Esophagus squamous epithelium (tissue), 5 donors: ENCODE measurements around the gene CCDC40. TPM values are rescaled to one million over a fixed set of nuclear protein-coding genes. Genes with fewer than 3 reads are reported as not detected.
A peak's percentile ranks its signal among the peaks of the same experiment; 100 is the strongest.
"Not testable (repeated sequence)": the region's sequence is repeated elsewhere in the genome, so short reads cannot be mapped to it uniquely, and the experiment has no call there.

Source experiments
- DNase-seq: peaks from one replicate; lab custom pipeline; 2025; lab: John Stamatoyannopoulos, UW
- H3K27ac ChIP-seq, 4 donors: fragments of 200-600 bp; sonication (generic); one replicate each; pipeline ENCODE4 v1.5.1; 2016 to 2019; ENCODE audit warnings: mild to moderate bottlenecking in 1 of 4
- H3K27me3 ChIP-seq, 4 donors: fragments of 200-600 bp; sonication (generic); 1 replicate in 3 of 4; 2 replicates in 1 of 4; pipeline versions ENCODE4 v1.5.1 to v1.6.0; 2017 to 2021; ENCODE audit warnings: antibody characterized with exemption in 1 of 4
- H3K36me3 ChIP-seq, 3 donors: fragments of 200-600 bp; sonication (generic); one replicate each; pipeline ENCODE4 v1.5.1; 2016 to 2019
- H3K4me1 ChIP-seq, 3 donors: fragments of 200-600 bp; sonication (generic); one replicate each; pipeline ENCODE4 v1.5.1; 2017 to 2019
- H3K4me3 ChIP-seq, 4 donors: fragments of 200-600 bp; sonication (generic); 1 replicate in 3 of 4; 2 replicates in 1 of 4; pipeline ENCODE4 v1.5.1; 2016 to 2019; ENCODE audit warnings: mild to moderate bottlenecking in 2 of 4, moderate library complexity in 1 of 4
- H3K9me3 ChIP-seq, 3 donors: fragments of 200-600 bp; sonication (generic); one replicate each; pipeline ENCODE4 v1.5.1; 2016 to 2019
- POLR2A ChIP-seq, 4 donors: fragments of 450-650 bp; IDR thresholded peaks; one replicate each; pipeline ENCODE4 v1.6.1; 2017; ENCODE audit warnings: antibody characterized with exemption in 4 of 4, mild to moderate bottlenecking in 4 of 4, moderate library complexity in 3 of 4
- WGBS, 2 donors: methylation state at CpG; one replicate each; pipeline ENCODE4 v1.1.5; 2018; 5-methylcytosine and 5-hydroxymethylcytosine counted together
- intact Hi-C: fragments of 100-400 bp; cut with DNase I; formaldehyde crosslinking; loops from one replicate; pipeline ENCODE4 v1.15.0; 2022
- total RNA-seq, 4 donors: library from RNA; depleted of rRNA; stranded (reverse); fragments of >200 nt; gene quantifications; one replicate each; pipeline ENCODE4 v1.1.0, GENCODE V29; 2016
- TF ChIP-seq, protein P1 (sequence below), 6 experiments: fragments of 450-650 bp in 4 of 6; fragments of 200-600 bp in 2 of 6; sonication (generic) in 2 of 6; IDR thresholded peaks; one replicate each; pipeline ENCODE4 v1.5.1; 2016 to 2019; ENCODE audit warnings: antibody characterized with exemption in 6 of 6, mild to moderate bottlenecking in 4 of 6, moderate library complexity in 4 of 6
- donor health status: DM: yes; HTN: yes; CAD: no.

The CCDC40 gene
- total RNA-seq, 4 donors from 2014 or later = 0.32 to 3.9 (median 2.1) TPM

- TF ChIP-seq POLR2A (IDR thresholded peaks at IDR 0.05) = no peak
- TF ChIP-seq, protein P1, sequence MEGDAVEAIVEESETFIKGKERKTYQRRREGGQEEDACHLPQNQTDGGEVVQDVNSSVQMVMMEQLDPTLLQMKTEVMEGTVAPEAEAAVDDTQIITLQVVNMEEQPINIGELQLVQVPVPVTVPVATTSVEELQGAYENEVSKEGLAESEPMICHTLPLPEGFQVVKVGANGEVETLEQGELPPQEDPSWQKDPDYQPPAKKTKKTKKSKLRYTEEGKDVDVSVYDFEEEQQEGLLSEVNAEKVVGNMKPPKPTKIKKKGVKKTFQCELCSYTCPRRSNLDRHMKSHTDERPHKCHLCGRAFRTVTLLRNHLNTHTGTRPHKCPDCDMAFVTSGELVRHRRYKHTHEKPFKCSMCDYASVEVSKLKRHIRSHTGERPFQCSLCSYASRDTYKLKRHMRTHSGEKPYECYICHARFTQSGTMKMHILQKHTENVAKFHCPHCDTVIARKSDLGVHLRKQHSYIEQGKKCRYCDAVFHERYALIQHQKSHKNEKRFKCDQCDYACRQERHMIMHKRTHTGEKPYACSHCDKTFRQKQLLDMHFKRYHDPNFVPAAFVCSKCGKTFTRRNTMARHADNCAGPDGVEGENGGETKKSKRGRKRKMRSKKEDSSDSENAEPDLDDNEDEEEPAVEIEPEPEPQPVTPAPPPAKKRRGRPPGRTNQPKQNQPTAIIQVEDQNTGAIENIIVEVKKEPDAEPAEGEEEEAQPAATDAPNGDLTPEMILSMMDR (IDR thresholded peaks at IDR 0.05) = no peak
- H3K9me3 ChIP-seq = no peaks in the 10 kb centered on the region
- 89 to 94% methylated on average over 7 to 12 of the region's 16 CpGs for WGBS, 2 donors
Observed at GRCh38 chr17:80089762-80090161, 53.3 kb downstream of the CCDC40 start.

GRCh38 chr17:80090164-80090563 lies 53.7 kb downstream of the CCDC40 start:
- 83 to 91% methylated on average over 11 to 40 of the region's 44 CpGs for WGBS, 2 donors
- H3K27me3 ChIP-seq, intact Hi-C loops, H3K4me1 ChIP-seq, H3K27ac ChIP-seq, H3K4me3 ChIP-seq, H3K9me3 ChIP-seq, DNase-seq, H3K36me3 ChIP-seq: not testable (repeated sequence)

More at GRCh38 chr17:80089762-80090161, 53.3 kb downstream of the CCDC40 start:
- Histone ChIP-seq H3K36me3 (no peaks in the 10 kb centered on the region), H3K4me3 (no peak overlapping the region), H3K27ac (no peak overlapping the region), H3K4me1 (no peaks in the 10 kb centered on the region), H3K27me3 (no peaks in the 10 kb centered on the region)
- intact Hi-C loops = no loop called here
- DNase-seq = no peak

GRCh38 chr17:80091376-80091775 lies 54.9 kb downstream of the CCDC40 start:
- intact Hi-C loops = no loop called here
- no peak overlapping the region for H3K4me3 ChIP-seq
- 39 to 79% methylated on average over 2 to 4 of the region's 4 CpGs for WGBS, 2 donors
- H3K9me3 ChIP-seq = no peaks in the 10 kb centered on the region
- H3K27ac ChIP-seq = no peak overlapping the region
- no peak for DNase-seq
- TF ChIP-seq, protein P1 (IDR thresholded peaks at IDR 0.05) = no peak
- TF ChIP-seq POLR2A (IDR thresholded peaks at IDR 0.05) = no peak
- H3K4me1 ChIP-seq = no peaks in the 10 kb centered on the region
- no peaks in the 10 kb centered on the region for H3K27me3 ChIP-seq
- H3K36me3 ChIP-seq = no peaks in the 10 kb centered on the region

- no peak for DNase-seq
- intact Hi-C loops = no loop called here
- WGBS, 2 donors = 62 to 74% methylated on average over 8 of the region's 8 CpGs
Observed at GRCh38 chr17:80092959-80093358, 56.5 kb downstream of the CCDC40 start.

DNA sequence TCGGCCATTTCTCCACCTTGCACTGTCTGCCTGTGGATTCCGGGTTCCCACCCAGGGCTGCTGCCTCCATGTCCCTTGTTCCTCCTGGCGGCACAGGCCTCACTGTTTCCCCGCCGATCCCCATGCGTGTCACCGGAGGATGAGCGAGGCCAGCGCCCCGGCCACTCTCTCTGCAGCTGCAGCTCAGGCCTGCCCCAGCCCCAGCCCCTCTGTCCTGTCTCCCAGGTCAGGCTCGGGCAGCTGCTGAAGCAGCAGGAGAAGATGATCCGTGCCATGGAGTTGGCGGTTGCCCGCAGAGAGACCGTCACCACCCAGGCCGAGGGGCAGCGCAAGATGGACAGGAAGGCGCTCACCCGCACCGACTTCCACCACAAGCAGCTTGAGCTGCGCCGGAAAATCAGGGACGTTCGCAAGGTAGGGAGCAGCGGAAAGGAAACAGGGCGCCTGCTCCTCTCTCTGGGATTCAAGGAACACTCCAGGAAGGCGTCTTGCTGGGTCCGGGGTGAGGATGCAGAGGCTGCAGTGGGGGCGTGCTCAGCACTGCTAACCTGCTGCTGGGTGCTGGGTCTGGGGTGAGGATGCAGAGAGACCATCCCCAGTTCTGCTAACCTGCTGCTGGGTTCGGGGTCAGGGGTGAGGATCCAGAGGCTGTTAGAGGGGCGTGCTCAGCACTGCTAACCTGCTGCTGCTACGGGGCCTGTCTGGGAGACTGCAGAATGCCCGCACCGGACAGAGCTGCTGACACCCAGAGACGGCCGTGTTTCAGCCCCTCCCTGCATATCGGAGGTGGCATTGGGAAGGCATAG lies 58.8 kb downstream of the CCDC40 start:
- 86 to 88% methylated on average over 14 to 32 of the region's 37 CpGs for WGBS, 2 donors
- intact Hi-C loops = no loop called here
- Histone ChIP-seq H3K27me3 (no peaks in the 10 kb centered on the region), H3K9me3 (no peaks in the 10 kb centered on the region), H3K4me1 (no peaks in the 10 kb centered on the region), H3K36me3 (no peaks in the 10 kb centered on the region), H3K27ac (no peak overlapping the region), H3K4me3 (no peak overlapping the region)
- DNase-seq = no peak
- TF ChIP-seq, protein P1 (IDR thresholded peaks at IDR 0.05) = no peak
- TF ChIP-seq POLR2A (IDR thresholded peaks at IDR 0.05) = no peak

More at GRCh38 chr17:80092959-80093358, 56.5 kb downstream of the CCDC40 start:
- H3K9me3 ChIP-seq = no peaks in the 10 kb centered on the region
- no peak overlapping the region for H3K4me3 ChIP-seq
- no peaks in the 10 kb centered on the region for H3K36me3 ChIP-seq
- H3K4me1 ChIP-seq = no peaks in the 10 kb centered on the region
- H3K27me3 ChIP-seq = no peaks in the 10 kb centered on the region
- TF ChIP-seq POLR2A (IDR thresholded peaks at IDR 0.05) = no peak
- TF ChIP-seq, protein P1 (IDR thresholded peaks at IDR 0.05) = no peak
- peak overlapping the region in 1 of 4 donors; percentile 63 for H3K27ac ChIP-seq
